Activated gamma-delta T cell treated with Interleukin-2 at 50 U/mL for 16 hours (primary cell): ENCODE measurements around the gene POU5F1.
A peak's percentile ranks its signal among the peaks of the same experiment; 100 is the strongest.
"Not testable (repeated sequence)": the region's sequence is repeated elsewhere in the genome, so short reads cannot be mapped to it uniquely, and the experiment has no call there.

Experiments used
- DNase-seq: peaks from one replicate; pipeline ENCODE4 v3.0.0-alpha.2; 2020

The POU5F1 gene

GRCh38 chr6:31190488-31190887 lies 20.0 kb upstream of the POU5F1 start:
- DNase-seq, result no peak

GRCh38 chr6:31189223-31189622 lies 18.7 kb upstream of the POU5F1 start:
- not testable (repeated sequence) for DNase-seq

GRCh38 chr6:31187780-31188194 lies 17.3 kb upstream of the POU5F1 start:
- no peak for DNase-seq

- DNase-seq, result no peak
Observed at GRCh38 chr6:31186052-31186734, 15.7 kb upstream of the POU5F1 start.

GRCh38 chr6:31185695-31186051 lies 15.2 kb upstream of the POU5F1 start:
- not testable (repeated sequence) for DNase-seq

- DNase-seq, result not testable (repeated sequence)
Observed at GRCh38 chr6:31183859-31184258, 13.4 kb upstream of the POU5F1 start.

- DNase-seq, result not testable (repeated sequence)
Observed at GRCh38 chr6:31183287-31183686, 12.8 kb upstream of the POU5F1 start.

GRCh38 chr6:31180500-31180899 lies 10.0 kb upstream of the POU5F1 start:
- peak; percentile 49 for DNase-seq

- DNase-seq, result no peak
Observed at GRCh38 chr6:31179896-31180295, 9.4 kb upstream of the POU5F1 start.

GRCh38 chr6:31179042-31179386 lies 8.5 kb upstream of the POU5F1 start:
- no peak for DNase-seq

- no peak for DNase-seq
Observed at GRCh38 chr6:31178143-31179041, 7.9 kb upstream of the POU5F1 start.

- DNase-seq, result no peak
Observed at GRCh38 chr6:31175971-31176370, 5.5 kb upstream of the POU5F1 start.

GRCh38 chr6:31174378-31174777 lies 3.9 kb upstream of the POU5F1 start:
- no peak for DNase-seq

- DNase-seq, result no peak
Observed at GRCh38 chr6:31173406-31173805, 2.9 kb upstream of the POU5F1 start.

GRCh38 chr6:31172973-31173384 lies 2.5 kb upstream of the POU5F1 start:
- no peak for DNase-seq

- no peak for DNase-seq
Observed at GRCh38 chr6:31171931-31172905, 1.7 kb upstream of the POU5F1 start.

- no peak for DNase-seq
Observed at GRCh38 chr6:31170987-31171671, 647 bp upstream of the POU5F1 start.

GRCh38 chr6:31169858-31170599 lies 453 bp downstream of the POU5F1 start:
- DNase-seq, result not testable (repeated sequence)

GRCh38 chr6:31169123-31169857 lies 1.2 kb downstream of the POU5F1 start:
- no peak for DNase-seq

- DNase-seq, result no peak
Observed at GRCh38 chr6:31168606-31169005, 1.9 kb downstream of the POU5F1 start.

- no peak for DNase-seq
Observed at GRCh38 chr6:31165986-31166385, 4.5 kb downstream of the POU5F1 start.
